ENCODE results near the gene P2RY8. TPM values are rescaled to one million over a fixed set of nuclear protein-coding genes. Genes with fewer than 3 reads are reported as not detected.

The P2RY8 gene
- total RNA-seq, 3 donors from 2014 or later = 0.87 to 2.0 (median 2.0) TPM

DNA sequence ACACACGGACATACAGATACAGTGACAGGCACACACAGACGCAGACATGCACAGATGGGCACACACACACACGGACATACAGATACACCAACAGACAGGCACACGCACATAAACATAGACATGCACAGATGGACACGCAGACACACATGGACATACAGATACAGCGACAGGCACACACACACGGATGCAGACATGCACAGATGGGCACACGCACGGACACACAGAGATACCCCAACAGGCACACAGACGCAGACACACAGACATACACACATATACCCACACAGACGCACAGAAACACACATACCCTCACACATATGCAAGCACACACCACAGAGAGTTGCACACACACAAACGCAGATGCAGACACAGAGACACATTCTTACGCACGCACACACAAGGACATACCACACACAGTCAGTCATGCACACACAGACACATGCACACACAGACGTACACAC lies 120.6 kb downstream of the P2RY8 start:
- Histone ChIP-seq H3K9me3 (peaks cover 8% of the 10 kb centered on the region), H3K4me3 (no peak overlapping the region), H3K4me1 (ENCODE audit: low read depth) (no peaks in the 10 kb centered on the region), H3K36me3 (ENCODE audit: low read depth) (no peaks in the 10 kb centered on the region)
- intact Hi-C loops (cut with DNase I, micrococcal nuclease) = no loop called here
- ATAC-seq = no peak
- peak in 1 of 3 donors; percentile 9 for DNase-seq
- no peak for TF ChIP-seq CTCF (IDR thresholded peaks at IDR 0.05)

Other genes with a start within 250 kb of the P2RY8 start
- 10 to 100 TPM in 1 of 3 donors, 1 to 10 TPM in 2; 6.3 to 11.6 (median 8.5) TPM for gene IL3RA, start 200.4 kb downstream of the P2RY8 start, total RNA-seq
- 100 to 1,000 TPM; 435 to 455 (median 450) TPM for gene SLC25A6, start 145.1 kb downstream of the P2RY8 start, total RNA-seq
- gene ASMTL, start 84.3 kb downstream of the P2RY8 start, total RNA-seq = 10 to 100 TPM; 15.6 to 32.0 (median 18.8) TPM
- gene AKAP17A, start 54.4 kb upstream of the P2RY8 start, total RNA-seq = 10 to 100 TPM; 40.8 to 46.2 (median 42.3) TPM
- gene ASMT, start 77.9 kb upstream of the P2RY8 start, total RNA-seq = under 1 TPM in 1 of 3 donors, not detected in 2; 0.35 TPM

Data from mucosa of descending colon (tissue), 3 donors.